HepG2 (cell line): ENCODE data around the gene PEX19. TPM values are rescaled to one million over a fixed set of nuclear protein-coding genes. Genes with fewer than 3 reads are reported as not detected.
A peak's percentile ranks its signal among the peaks of the same experiment; 100 is the strongest.

Experiments used
- ATAD3A ChIP-seq: sonication (generic); formaldehyde crosslinking; IDR thresholded peaks from 2 replicates; pipeline ENCODE4 v1.4.0; 2020; ENCODE audit warnings: missing genetic modification reagents
- BRD4 ChIP-seq: sonication (generic); formaldehyde crosslinking; IDR thresholded peaks from 2 replicates; pipeline ENCODE4 v1.4.0; 2020; ENCODE audit warnings: missing genetic modification reagents
- CBX2 ChIP-seq, 2 experiments: fragments of 200-600 bp in 1 of 2; sonication (generic); formaldehyde crosslinking in 1 of 2; IDR thresholded peaks; 2 replicates each; pipeline versions ENCODE4 v1.7.0 to v1.8.1; 2018 to 2022; ENCODE audit warnings: low read depth in 2 of 2, low read length in 1 of 2, mild to moderate bottlenecking in 1 of 2, missing genetic modification reagents in 1 of 2
- EHMT2 ChIP-seq: fragments of 200-600 bp; sonication (generic); IDR thresholded peaks from 2 replicates; pipeline ENCODE4 v1.7.0; 2017; ENCODE audit warnings: antibody characterized with exemption, low read depth, low read length, borderline replicate concordance
- GABPA ChIP-seq, 2 experiments: IDR thresholded peaks; 2 replicates each; pipeline ENCODE4 v1.6.1; 2011 to 2016; ENCODE audit warnings: low read depth in 2 of 2, low read length in 1 of 2, missing biosample characterization in 1 of 2, missing genetic modification characterization in 1 of 2
- GATAD2A ChIP-seq: IDR thresholded peaks from 2 replicates; pipeline ENCODE4 v1.6.1; 2016
- HDAC1 ChIP-seq: sonication (generic); formaldehyde crosslinking; IDR thresholded peaks from 2 replicates; pipeline ENCODE4 v1.5.1; 2020; ENCODE audit warnings: mild to moderate bottlenecking, missing genetic modification reagents
- KDM5A ChIP-seq: fragments of 200-600 bp; sonication (generic); IDR thresholded peaks from 2 replicates; pipeline ENCODE4 v1.7.0; 2018; ENCODE audit warnings: antibody characterized with exemption, mild to moderate bottlenecking, low read length, borderline replicate concordance
- MAZ ChIP-seq, 2 experiments: sonication (generic) in 1 of 2; formaldehyde crosslinking in 1 of 2; IDR thresholded peaks; 2 replicates each; pipeline versions ENCODE4 v1.5.0 to v1.6.1; 2012 to 2020; ENCODE audit warnings: low read depth in 2 of 2, mild to moderate bottlenecking in 2 of 2, borderline replicate concordance in 1 of 2, improper control_type of control experiment in 1 of 2, low read length in 1 of 2, missing genetic modification reagents in 1 of 2, moderate library complexity in 1 of 2
- MEIS1 ChIP-seq: sonication (generic); formaldehyde crosslinking; IDR thresholded peaks from 2 replicates; pipeline ENCODE4 v1.9.0; 2021; ENCODE audit warnings: mild to moderate bottlenecking, missing genetic modification reagents, moderate library complexity, borderline replicate concordance
- MIER2 ChIP-seq: IDR thresholded peaks from 2 replicates; pipeline ENCODE4 v1.6.1; 2016; ENCODE audit warnings: missing biosample characterization, missing genetic modification reagents
- NCOA1 ChIP-seq: sonication (generic); formaldehyde crosslinking; IDR thresholded peaks from 2 replicates; pipeline ENCODE4 v1.9.0; 2021; ENCODE audit warnings: missing genetic modification reagents
- NFATC3 ChIP-seq: sonication (generic); formaldehyde crosslinking; IDR thresholded peaks from 2 replicates; pipeline ENCODE4 v1.5.1; 2020; ENCODE audit warnings: mild to moderate bottlenecking, missing genetic modification reagents
- PTBP1 ChIP-seq: fragments of 200-400 bp; formaldehyde crosslinking; IDR thresholded peaks from 2 replicates; pipeline ENCODE4 v1.6.1; 2018; ENCODE audit warnings: low read length, low read depth; ENCODE audit not compliant: poor library complexity, severe bottlenecking
- SPEN ChIP-seq: sonication (generic); formaldehyde crosslinking; IDR thresholded peaks from 2 replicates; pipeline ENCODE4 v1.5.1; 2020; ENCODE audit warnings: low read depth, mild to moderate bottlenecking, missing genetic modification reagents
- THYN1 ChIP-seq: sonication (generic); formaldehyde crosslinking; IDR thresholded peaks from 2 replicates; pipeline ENCODE4 v1.8.1; 2023; ENCODE audit warnings: low read depth, mild to moderate bottlenecking, moderate library complexity, missing genetic modification reagents, borderline replicate concordance
- ZMYM4 ChIP-seq: sonication (generic); formaldehyde crosslinking; IDR thresholded peaks from 2 replicates; pipeline ENCODE4 v1.8.1; 2023; ENCODE audit warnings: mild to moderate bottlenecking, missing genetic modification reagents
- ZNF20 ChIP-seq: sonication (generic); formaldehyde crosslinking; IDR thresholded peaks from 2 replicates; pipeline ENCODE4 v1.4.0; 2020; ENCODE audit warnings: mild to moderate bottlenecking, moderate library complexity, missing genetic modification reagents
- ZNF230 ChIP-seq: sonication (generic); formaldehyde crosslinking; IDR thresholded peaks from 2 replicates; pipeline ENCODE4 v1.4.0; 2020; ENCODE audit warnings: mild to moderate bottlenecking, missing genetic modification reagents
- ZNF569 ChIP-seq: sonication (generic); formaldehyde crosslinking; IDR thresholded peaks from 2 replicates; pipeline ENCODE4 v1.5.0; 2020; ENCODE audit warnings: mild to moderate bottlenecking, missing genetic modification reagents, moderate library complexity, borderline replicate concordance
- ZNF788 ChIP-seq: sonication (generic); formaldehyde crosslinking; IDR thresholded peaks from 2 replicates; pipeline ENCODE4 v1.5.0; 2020; ENCODE audit warnings: mild to moderate bottlenecking, missing genetic modification reagents, borderline replicate concordance
- ZSCAN21 ChIP-seq: sonication (generic); formaldehyde crosslinking; IDR thresholded peaks from 2 replicates; pipeline ENCODE4 v1.8.0; 2022; ENCODE audit warnings: mild to moderate bottlenecking, missing genetic modification reagents, moderate library complexity, borderline replicate concordance
- ZSCAN9 ChIP-seq: IDR thresholded peaks from 2 replicates; pipeline ENCODE4 v1.6.1; 2016; ENCODE audit warnings: borderline replicate concordance
- polyA plus RNA-seq, 8 experiments: library from polyadenylated mRNA; depleted of rRNA in 3 of 8; stranded (reverse) in 7 of 8; unstranded in 1 of 8; fragments of >200 nt; fragmentation: Illumina TruSeq in 4 of 8; extraction: Trizol in 4 of 8; gene quantifications; 2 replicates each; pipeline versions ENCODE4 v1.2.1 to v1.2.3, GENCODE V29; 2011 to 2016; ENCODE audit warnings: low read depth in 4 of 8, missing spikeins in 1 of 8, mixed read lengths in 1 of 8; ENCODE audit not compliant: insufficient read depth in 1 of 8
- total RNA-seq, 5 experiments: library from RNA; depleted of rRNA; stranded (reverse); fragments of >200 nt; fragmentation: Illumina TruSeq; extraction: Trizol; gene quantifications; 2 replicates each; pipeline ENCODE4 v1.2.3, GENCODE V29; 2016; ENCODE audit warnings: low read depth in 1 of 5
- TF ChIP-seq, protein P1 (sequence below): IDR thresholded peaks from 2 replicates; pipeline ENCODE4 v1.6.1; 2016; ENCODE audit warnings: missing compliant biosample characterization, missing genetic modification reagents, borderline replicate concordance
- TF ChIP-seq, protein P2 (sequence below): IDR thresholded peaks from 2 replicates; pipeline ENCODE4 v1.6.1; 2016; ENCODE audit warnings: low read depth, control low read depth
- TF ChIP-seq, protein P3 (sequence below): sonication (generic); formaldehyde crosslinking; IDR thresholded peaks from 2 replicates; pipeline ENCODE4 v1.5.1; 2020; ENCODE audit warnings: mild to moderate bottlenecking, missing genetic modification reagents, moderate library complexity

PEX19 gene
- total and polyA plus RNA-seq, 2 of the 13 experiments (the other 11 are each of a cell fraction or from before 2014, with no cell fraction given): 47.0 to 51.8 TPM

DNA sequence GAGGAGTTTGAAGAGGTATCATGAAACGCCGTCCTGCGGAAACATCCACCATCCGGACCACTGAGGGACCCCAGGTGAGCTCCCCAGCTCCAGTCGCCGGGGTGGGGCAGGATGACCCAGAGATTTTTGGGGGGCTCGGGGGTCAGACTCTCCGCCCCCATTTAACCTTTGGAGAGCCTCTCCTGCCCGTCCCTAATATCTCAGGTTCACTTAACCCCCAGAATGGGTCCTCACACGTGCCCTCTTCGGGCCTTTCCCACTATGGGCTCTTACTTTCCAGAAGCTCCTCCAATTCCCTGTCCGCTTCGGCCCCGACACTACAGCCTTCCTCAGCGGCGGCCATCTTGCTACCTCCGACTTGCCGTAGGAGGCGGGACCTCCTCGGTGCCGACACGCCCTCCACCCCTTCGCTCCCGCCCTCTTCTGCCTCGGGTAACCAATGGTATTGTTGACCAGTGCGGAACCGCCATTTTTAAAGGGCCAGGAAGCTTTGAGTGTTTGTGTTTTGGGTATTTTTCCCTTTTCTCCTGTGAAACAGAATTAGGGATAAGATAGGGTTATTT is at the start of gene PEX19 (continued):
- TF ChIP-seq, protein P1, sequence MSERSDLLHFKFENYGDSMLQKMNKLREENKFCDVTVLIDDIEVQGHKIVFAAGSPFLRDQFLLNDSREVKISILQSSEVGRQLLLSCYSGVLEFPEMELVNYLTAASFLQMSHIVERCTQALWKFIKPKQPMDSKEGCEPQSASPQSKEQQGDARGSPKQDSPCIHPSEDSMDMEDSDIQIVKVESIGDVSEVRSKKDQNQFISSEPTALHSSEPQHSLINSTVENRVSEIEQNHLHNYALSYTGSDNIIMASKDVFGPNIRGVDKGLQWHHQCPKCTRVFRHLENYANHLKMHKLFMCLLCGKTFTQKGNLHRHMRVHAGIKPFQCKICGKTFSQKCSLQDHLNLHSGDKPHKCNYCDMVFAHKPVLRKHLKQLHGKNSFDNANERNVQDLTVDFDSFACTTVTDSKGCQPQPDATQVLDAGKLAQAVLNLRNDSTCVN (CRISPR knock-in tag): no peak
- peak; percentile 93 for TF ChIP-seq KDM5A
- TF ChIP-seq, protein P2, sequence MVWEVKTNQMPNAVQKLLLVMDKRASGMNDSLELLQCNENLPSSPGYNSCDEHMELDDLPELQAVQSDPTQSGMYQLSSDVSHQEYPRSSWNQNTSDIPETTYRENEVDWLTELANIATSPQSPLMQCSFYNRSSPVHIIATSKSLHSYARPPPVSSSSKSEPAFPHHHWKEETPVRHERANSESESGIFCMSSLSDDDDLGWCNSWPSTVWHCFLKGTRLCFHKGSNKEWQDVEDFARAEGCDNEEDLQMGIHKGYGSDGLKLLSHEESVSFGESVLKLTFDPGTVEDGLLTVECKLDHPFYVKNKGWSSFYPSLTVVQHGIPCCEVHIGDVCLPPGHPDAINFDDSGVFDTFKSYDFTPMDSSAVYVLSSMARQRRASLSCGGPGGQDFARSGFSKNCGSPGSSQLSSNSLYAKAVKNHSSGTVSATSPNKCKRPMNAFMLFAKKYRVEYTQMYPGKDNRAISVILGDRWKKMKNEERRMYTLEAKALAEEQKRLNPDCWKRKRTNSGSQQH (CRISPR knock-in tag): peak; percentile 79; the same call in 1 of the 2 replicates
- no peak for TF ChIP-seq ATAD3A (CRISPR knock-in tag)
- TF ChIP-seq GATAD2A (CRISPR knock-in tag): no peak; the same call in 1 of the 2 replicates
- TF ChIP-seq NCOA1 (CRISPR knock-in tag): no peak
- no peak for TF ChIP-seq MEIS1 (CRISPR knock-in tag)
- TF ChIP-seq ZSCAN21 (CRISPR knock-in tag): no peak
- TF ChIP-seq THYN1 (CRISPR knock-in tag): no peak
- peak; percentile 30; the same call in 1 of the 2 replicates for TF ChIP-seq ZNF788 (CRISPR knock-in tag)
- TF ChIP-seq ZSCAN9 (CRISPR knock-in tag): 0 out of 2 replicates have a peak, but pooled peaks have one; percentile 47
- TF ChIP-seq ZNF569 (CRISPR knock-in tag): no peak
- peak; percentile 88 for TF ChIP-seq ZMYM4 (CRISPR knock-in tag)
- TF ChIP-seq ZNF230 (CRISPR knock-in tag): 0 out of 2 replicates have a peak, but pooled peaks have one; percentile 31
- TF ChIP-seq HDAC1 (CRISPR knock-in tag): peak; percentile 87
- TF ChIP-seq, protein P3, sequence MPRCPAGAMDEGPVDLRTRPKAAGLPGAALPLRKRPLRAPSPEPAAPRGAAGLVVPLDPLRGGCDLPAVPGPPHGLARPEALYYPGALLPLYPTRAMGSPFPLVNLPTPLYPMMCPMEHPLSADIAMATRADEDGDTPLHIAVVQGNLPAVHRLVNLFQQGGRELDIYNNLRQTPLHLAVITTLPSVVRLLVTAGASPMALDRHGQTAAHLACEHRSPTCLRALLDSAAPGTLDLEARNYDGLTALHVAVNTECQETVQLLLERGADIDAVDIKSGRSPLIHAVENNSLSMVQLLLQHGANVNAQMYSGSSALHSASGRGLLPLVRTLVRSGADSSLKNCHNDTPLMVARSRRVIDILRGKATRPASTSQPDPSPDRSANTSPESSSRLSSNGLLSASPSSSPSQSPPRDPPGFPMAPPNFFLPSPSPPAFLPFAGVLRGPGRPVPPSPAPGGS (CRISPR knock-in tag): no peak
- TF ChIP-seq CBX2 (IDR thresholded peaks at IDR 0.05; ENCODE audit: low read depth, low read length): no peak
- no peak for TF ChIP-seq CBX2 (CRISPR knock-in tag; IDR thresholded peaks at IDR 0.05; ENCODE audit: low read depth)
- TF ChIP-seq ZNF20 (CRISPR knock-in tag): no peak
- peak; percentile 41 for TF ChIP-seq PTBP1
- no peak for TF ChIP-seq NFATC3 (CRISPR knock-in tag)
- peak; percentile 70; the same call in 1 of the 2 replicates for TF ChIP-seq SPEN (CRISPR knock-in tag)
- TF ChIP-seq MAZ (IDR thresholded peaks at IDR 0.05; ENCODE audit: borderline replicate concordance, low read depth, low read length): no peak
- TF ChIP-seq MAZ (CRISPR knock-in tag; IDR thresholded peaks at IDR 0.05; ENCODE audit: low read depth): peak; percentile 61
- TF ChIP-seq EHMT2: no peak
- peak; percentile 40; the same call in 1 of the 2 replicates for TF ChIP-seq MIER2 (CRISPR knock-in tag)
- TF ChIP-seq GABPA (IDR thresholded peaks at IDR 0.05; ENCODE audit: low read depth, low read length): no peak
- peak; percentile 61 for TF ChIP-seq GABPA (CRISPR knock-in tag; IDR thresholded peaks at IDR 0.05; ENCODE audit: low read depth)
- TF ChIP-seq BRD4 (CRISPR knock-in tag): 0 out of 2 replicates have a peak, but pooled peaks have one; percentile 61
